Colonic mucosa (tissue), 4 donors: Measurements from ENCODE around the gene PRELID2. TPM values are rescaled to one million over a fixed set of nuclear protein-coding genes. Genes with fewer than 3 reads are reported as not detected.

ENCODE experiments used
- DNase-seq: peaks from one replicate; pipeline ENCODE4 v3.0.0-alpha.2; 2020
- H3K27ac ChIP-seq: fragments of 200-600 bp; one replicate; pipeline ENCODE4 v1.8.0; 2021
- H3K27me3 ChIP-seq: fragments of 200-600 bp; one replicate; pipeline ENCODE4 v1.8.0; 2021
- H3K36me3 ChIP-seq: fragments of 200-600 bp; one replicate; pipeline ENCODE4 v1.8.0; 2021
- H3K4me1 ChIP-seq: fragments of 200-600 bp; one replicate; pipeline ENCODE4 v1.8.0; 2021; ENCODE audit warnings: mild to moderate bottlenecking
- H3K4me3 ChIP-seq: fragments of 200-600 bp; one replicate; pipeline ENCODE4 v1.8.0; 2021
- H3K9ac ChIP-seq, 2 donors: one replicate each; pipeline ENCODE4 v1.7.0; 2013; ENCODE audit warnings: control low read depth in 2 of 2, low read depth in 2 of 2, low read length in 2 of 2
- H3K9me3 ChIP-seq: fragments of 200-600 bp; one replicate; pipeline ENCODE4 v1.8.0; 2021
- CTCF ChIP-seq: fragments of 200-600 bp; IDR thresholded peaks from one replicate; pipeline ENCODE4 v1.8.0; 2022; ENCODE audit warnings: antibody characterized with exemption, mild to moderate bottlenecking
- intact Hi-C: fragments of 100-400 bp; cut with DNase I; formaldehyde crosslinking; loops from one replicate; pipeline ENCODE4 v1.14.1; 2022
- total RNA-seq, 2 donors: library from RNA; stranded (reverse); fragmentation: NEBNext Ultra II Directional in 1 of 2; extraction: Animal tissue kit (Norgen Biotek cat#: 25700) in 1 of 2; gene quantifications; one replicate each; pipeline ENCODE4 v1.2.1, GENCODE V29; 2021
- donor health status: healthy.
- donor health status: DM: no; HTN: no; CAD: no.
- donor health status: DM: no; HTN: no; CAD: no.

The PRELID2 gene
- total RNA-seq, 2 donors from 2014 or later = 96.2 to 105 TPM

GRCh38 chr5:145812877-145813276, 22.3 kb downstream of the PRELID2 start:
- Histone ChIP-seq H3K36me3 (no peaks in the 10 kb centered on the region), H3K27me3 (no peaks in the 10 kb centered on the region), H3K4me1 (no peaks in the 10 kb centered on the region), H3K9me3 (no peaks in the 10 kb centered on the region), H3K4me3 (no peak overlapping the region), H3K9ac (no peak overlapping the region), H3K27ac (no peak overlapping the region)
- intact Hi-C loops = no loop called here
- DNase-seq = no peak
- no peak for TF ChIP-seq CTCF

GRCh38 chr5:145811834-145812625, 23.1 kb downstream of the PRELID2 start:
- intact Hi-C loops = no loop called here
- H3K9ac ChIP-seq = no peak overlapping the region
- H3K4me1 ChIP-seq = no peaks in the 10 kb centered on the region
- no peaks in the 10 kb centered on the region for H3K9me3 ChIP-seq
- H3K27me3 ChIP-seq = no peaks in the 10 kb centered on the region
- H3K36me3 ChIP-seq = no peaks in the 10 kb centered on the region
- H3K4me3 ChIP-seq = no peak overlapping the region
- no peak for DNase-seq
- TF ChIP-seq CTCF = no peak
- H3K27ac ChIP-seq = no peak overlapping the region

GRCh38 chr5:145806923-145807322, 28.2 kb downstream of the PRELID2 start:
- H3K9ac ChIP-seq = no peak overlapping the region

GRCh38 chr5:145805819-145806218, 29.3 kb downstream of the PRELID2 start:
- Histone ChIP-seq H3K9me3 (no peaks in the 10 kb centered on the region), H3K27me3 (no peaks in the 10 kb centered on the region), H3K9ac (no peak overlapping the region), H3K4me1 (no peaks in the 10 kb centered on the region), H3K4me3 (no peak overlapping the region), H3K27ac (no peak overlapping the region), H3K36me3 (no peaks in the 10 kb centered on the region)
- no peak for TF ChIP-seq CTCF
- intact Hi-C loops = no loop called here
- no peak for DNase-seq

More at GRCh38 chr5:145806923-145807322, 28.2 kb downstream of the PRELID2 start:
- H3K4me1 ChIP-seq = no peaks in the 10 kb centered on the region
- H3K27ac ChIP-seq = no peak overlapping the region
- no peaks in the 10 kb centered on the region for H3K9me3 ChIP-seq
- no peaks in the 10 kb centered on the region for H3K27me3 ChIP-seq
- no peak overlapping the region for H3K4me3 ChIP-seq
- no peak for TF ChIP-seq CTCF
- DNase-seq = no peak
- H3K36me3 ChIP-seq = no peaks in the 10 kb centered on the region
- intact Hi-C loops = no loop called here

GRCh38 chr5:145804701-145805100, 30.4 kb downstream of the PRELID2 start:
- Histone ChIP-seq H3K4me3 (no peak overlapping the region), H3K27me3 (no peaks in the 10 kb centered on the region), H3K27ac (no peak overlapping the region), H3K4me1 (no peaks in the 10 kb centered on the region), H3K36me3 (no peaks in the 10 kb centered on the region), H3K9ac (no peak overlapping the region), H3K9me3 (no peaks in the 10 kb centered on the region)
- intact Hi-C loops = no loop called here
- DNase-seq = no peak
- no peak for TF ChIP-seq CTCF
